ENCODE measurements around the gene GPATCH2L.

DNA sequence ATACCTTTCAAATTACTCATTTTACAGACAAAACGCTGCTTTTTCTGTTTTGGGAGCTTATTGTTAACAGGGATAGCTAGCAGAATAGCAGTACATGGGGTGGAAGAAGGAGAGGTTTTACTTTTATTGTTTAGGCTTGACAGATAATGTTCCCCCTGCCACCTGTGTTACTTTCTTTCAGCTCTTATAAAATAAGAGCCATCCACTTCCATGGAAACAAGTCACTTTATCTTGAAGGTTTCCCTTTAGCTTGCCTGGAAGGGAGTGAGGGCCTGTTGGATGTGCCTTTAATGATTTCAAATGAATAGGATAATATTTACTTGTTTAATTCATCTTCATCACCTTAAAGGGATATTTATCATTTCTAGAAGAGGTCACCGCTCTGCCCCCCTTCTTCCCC lies 23.3 kb downstream of the GPATCH2L start:
- TF ChIP-seq CTCF (IDR thresholded peaks at IDR 0.05; ENCODE audit: low read depth, low read length, poor library complexity, severe bottlenecking): no peak
- TF ChIP-seq EZH2phosphoT487 (IDR thresholded peaks at IDR 0.05; ENCODE audit: borderline replicate concordance, low read length): no peak
